ENCODE measurements around the gene ABHD5.

GRCh38 chr3:43718296-43718695 lies 27.6 kb downstream of the ABHD5 start:
- TF ChIP-seq JUND (IDR thresholded peaks at IDR 0.05): no peak
- no peak for TF ChIP-seq CTCF (IDR thresholded peaks at IDR 0.05)
- no peak for TF ChIP-seq MEF2A (IDR thresholded peaks at IDR 0.05; ENCODE audit: borderline replicate concordance, low read depth)
- no peak for TF ChIP-seq RFX5 (IDR thresholded peaks at IDR 0.05; ENCODE audit: low read length)
- no peak for TF ChIP-seq TCF12 (IDR thresholded peaks at IDR 0.05)
- no peak for TF ChIP-seq EP300 (IDR thresholded peaks at IDR 0.05; ENCODE audit: borderline replicate concordance in 1 of 2, low read depth in 1 of 2, low read length in 1 of 2)
- no peak for TF ChIP-seq MXI1 (IDR thresholded peaks at IDR 0.05; ENCODE audit: low read depth, low read length)
- no peak for TF ChIP-seq MAX (IDR thresholded peaks at IDR 0.05; ENCODE audit: low read depth)
- no peak for TF ChIP-seq SMC3 (IDR thresholded peaks at IDR 0.05; ENCODE audit: low read depth, low read length)
